GM19025 (cell line): ENCODE measurements around the gene ANKRD50.

Experiments
- ATAC-seq: cut with Tn5 transposase; IDR thresholded peaks from one replicate; pipeline ENCODE4 v1.9.1; 2021; ENCODE audit warnings: mild to moderate bottlenecking, low read depth, moderate library complexity; ENCODE audit not compliant: unreplicated experiment

ANKRD50 gene

DNA sequence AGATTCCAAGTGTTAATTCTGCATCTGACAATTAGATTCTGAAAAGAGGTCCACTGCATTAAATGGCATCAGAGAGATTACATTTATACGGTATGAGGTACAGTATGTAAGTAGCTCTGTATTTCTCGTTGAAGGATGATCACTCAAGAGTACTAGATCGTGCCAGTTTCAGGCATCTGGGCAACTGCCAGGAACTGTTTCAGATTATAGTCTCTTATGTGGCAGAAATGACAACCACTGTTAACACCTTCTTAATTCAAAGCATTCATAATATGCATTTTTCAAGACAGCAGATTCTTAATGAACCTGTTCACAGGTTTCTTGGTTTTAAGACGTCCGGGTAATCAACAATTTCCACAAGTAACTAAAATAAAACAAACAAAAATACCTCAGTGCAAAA is 1.6 kb downstream of the ANKRD50 start:
- no peak for ATAC-seq

DNA sequence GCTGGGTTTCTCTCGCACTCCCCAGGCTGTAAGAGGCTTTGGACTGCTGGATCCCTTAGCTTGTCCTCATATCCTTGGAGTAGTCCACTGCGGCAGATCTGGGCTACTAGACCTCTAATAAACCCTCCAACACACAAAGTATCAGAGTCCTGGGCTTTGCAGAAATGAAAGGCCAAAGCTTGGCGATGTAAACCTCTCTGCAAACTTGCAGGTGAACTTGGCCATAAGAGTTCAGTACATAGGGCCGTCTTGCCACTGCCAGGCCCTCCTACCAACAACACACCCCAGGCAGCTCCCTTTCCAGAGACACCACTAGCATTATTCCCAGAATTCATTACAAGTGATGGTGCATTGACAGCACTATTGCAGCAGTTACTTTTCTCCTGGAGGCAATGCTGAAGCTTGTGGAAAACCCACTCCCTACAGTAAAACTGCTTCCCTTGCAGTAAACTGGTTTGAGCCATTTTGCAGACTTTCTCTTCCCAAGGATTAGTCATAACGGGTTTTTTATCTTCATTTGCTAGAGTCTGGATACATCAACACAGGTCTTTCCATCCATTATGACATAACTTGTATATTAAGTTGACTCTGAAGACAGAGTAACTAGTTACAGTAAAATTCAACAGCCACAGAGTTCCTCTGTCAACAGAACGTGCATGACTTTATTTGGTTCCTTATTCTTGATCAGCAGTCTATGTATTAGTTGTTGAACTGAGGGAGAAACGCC is 2.4 kb downstream of the ANKRD50 start:
- ATAC-seq, result no peak

DNA sequence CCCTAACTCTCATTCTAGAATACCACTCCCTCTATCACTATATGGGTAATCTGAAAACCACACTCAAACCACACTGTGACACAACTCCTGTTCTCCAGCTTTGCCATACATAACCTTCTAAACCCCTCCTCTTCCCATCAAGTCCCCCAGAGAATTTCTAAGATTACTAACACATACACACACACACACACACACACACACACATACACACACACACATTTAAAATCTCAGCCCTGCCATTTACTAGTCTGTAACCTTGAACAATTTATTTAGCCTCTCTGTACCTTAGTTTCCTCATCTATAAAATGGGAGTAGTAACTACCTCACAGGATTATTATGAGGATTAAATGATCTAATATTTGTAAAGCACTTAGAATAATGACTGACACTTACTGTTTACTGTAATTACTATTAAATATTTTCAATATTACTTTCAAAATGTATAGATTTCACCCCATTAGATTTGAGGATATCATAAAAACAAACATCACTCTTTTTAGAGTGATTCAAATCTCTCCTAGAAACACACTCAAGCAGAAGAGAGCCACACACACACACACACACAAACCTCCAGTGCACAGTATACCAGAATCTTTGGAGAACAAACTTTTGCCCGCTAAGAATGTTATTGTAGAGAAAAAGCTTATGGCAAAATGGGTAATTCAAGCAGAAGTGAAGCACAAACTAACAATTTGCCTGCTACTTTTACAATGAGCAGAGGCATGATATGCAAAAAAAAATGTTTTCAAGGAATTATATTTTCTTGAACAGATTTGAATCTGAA is 3.8 kb downstream of the ANKRD50 start:
- no peak for ATAC-seq

GRCh38 chr4:124705393-124705792 is 7.1 kb downstream of the ANKRD50 start:
- ATAC-seq, result no peak

GRCh38 chr4:124703154-124703553 is 9.4 kb downstream of the ANKRD50 start:
- no peak for ATAC-seq

DNA sequence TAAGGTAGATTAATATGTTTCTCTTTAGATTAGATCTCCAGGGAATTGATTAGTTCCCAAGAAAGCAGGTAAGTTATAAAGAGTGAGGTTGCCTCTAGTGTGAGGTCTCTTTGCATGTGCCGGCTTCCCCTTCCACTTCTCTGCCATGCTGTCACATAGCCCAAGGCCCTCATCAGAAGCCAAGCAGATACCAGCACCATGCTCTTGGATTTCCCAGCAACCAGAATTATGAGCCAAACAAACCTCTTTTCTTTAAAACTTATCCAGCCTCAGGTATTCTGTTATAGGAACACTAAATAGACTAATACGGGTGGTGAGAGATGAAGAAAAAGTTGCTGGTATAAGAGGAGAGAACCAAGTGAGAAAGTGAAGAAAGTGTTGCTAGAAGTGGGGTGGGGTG is 15.1 kb downstream of the ANKRD50 start:
- ATAC-seq, result no peak

DNA sequence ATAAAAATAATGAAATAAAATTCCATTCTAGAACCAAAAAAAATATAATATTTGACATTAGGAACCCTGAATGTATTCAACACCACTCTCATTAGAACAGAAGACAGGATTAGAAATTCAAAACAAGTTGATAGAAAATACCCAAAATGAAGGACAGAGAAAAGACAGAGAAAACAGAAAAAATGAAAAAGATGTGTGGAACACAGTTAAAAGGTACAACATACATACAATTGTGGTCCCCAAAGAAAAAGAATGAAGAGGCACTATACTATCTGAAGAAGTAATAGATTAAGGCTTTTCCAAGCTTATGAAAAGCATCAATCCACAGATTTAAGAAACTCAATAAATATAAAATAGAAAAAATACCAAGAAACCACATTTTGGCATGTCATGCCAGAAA is 16.4 kb downstream of the ANKRD50 start:
- ATAC-seq, result no peak

DNA sequence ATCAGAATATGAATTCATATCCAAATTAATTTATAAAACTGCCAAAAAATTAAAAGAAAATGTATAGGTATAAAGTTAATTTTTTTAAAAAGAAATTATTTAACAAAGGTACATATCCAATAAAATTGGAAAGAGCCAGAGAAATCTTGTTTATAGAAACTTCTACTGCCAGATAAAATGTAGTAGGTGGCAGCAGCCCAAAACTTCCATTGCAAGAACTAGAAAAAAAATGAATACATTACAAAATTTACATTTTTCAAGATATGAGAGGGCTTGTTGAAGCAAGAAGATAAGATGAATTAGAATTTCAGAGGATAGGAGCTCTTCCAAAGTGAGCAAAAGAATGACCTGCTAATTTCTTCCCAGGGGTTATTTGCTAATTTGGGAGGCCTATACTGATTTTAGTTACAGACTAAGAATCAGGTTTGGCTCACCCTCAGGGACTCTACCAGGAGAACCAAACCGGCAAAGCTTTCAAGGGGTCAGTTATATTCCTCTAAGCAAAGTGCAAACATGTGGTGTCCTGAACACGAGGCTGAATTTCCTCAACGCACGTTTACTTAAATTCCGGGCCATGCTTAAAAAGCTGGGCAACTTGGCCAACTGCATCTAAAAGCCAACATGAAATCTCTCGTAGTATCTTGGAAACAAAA is 17.5 kb downstream of the ANKRD50 start:
- ATAC-seq, result no peak

DNA sequence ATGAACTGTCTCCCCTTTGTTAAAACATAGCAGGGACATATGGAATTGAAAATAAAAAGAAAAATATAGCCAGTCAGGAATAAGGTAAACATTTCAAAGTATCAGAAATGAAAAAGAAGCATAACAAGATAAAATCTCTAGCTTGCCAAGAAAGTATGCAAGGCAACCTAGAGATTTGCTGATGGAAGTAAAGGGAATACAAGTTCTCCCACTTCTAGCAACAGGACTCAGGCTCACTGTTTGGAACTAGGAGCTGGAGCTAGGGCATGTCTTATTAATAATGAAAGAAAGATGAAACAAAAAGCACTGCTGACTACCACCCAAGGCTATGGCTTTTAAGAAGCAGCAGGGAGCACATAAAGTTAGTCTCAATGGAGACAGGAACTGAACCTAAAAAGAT is 18.2 kb downstream of the ANKRD50 start:
- ATAC-seq, result no peak

- ATAC-seq, result no peak
Observed at GRCh38 chr4:124691801-124692200, 20.7 kb downstream of the ANKRD50 start.

- ATAC-seq, result no peak
Observed at GRCh38 chr4:124686279-124686678, 26.3 kb downstream of the ANKRD50 start.

DNA sequence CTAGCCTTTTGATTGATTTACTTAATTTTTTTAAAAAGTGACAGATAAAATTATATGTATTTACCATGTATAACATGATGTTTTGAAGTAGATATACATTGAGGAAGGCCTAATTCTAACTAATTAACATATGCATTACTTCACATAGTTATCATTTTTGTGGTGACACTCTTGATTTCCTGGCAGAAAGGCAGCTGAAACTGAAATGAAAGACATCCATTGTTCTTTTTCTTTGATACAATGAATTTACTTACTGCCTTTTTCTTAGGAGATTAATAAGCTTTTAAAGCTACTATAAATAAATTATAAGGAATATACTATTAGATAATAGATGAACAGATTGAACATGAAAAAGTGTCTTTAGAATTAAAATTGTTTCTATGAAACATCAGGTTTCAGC is 26.7 kb downstream of the ANKRD50 start:
- no peak for ATAC-seq

DNA sequence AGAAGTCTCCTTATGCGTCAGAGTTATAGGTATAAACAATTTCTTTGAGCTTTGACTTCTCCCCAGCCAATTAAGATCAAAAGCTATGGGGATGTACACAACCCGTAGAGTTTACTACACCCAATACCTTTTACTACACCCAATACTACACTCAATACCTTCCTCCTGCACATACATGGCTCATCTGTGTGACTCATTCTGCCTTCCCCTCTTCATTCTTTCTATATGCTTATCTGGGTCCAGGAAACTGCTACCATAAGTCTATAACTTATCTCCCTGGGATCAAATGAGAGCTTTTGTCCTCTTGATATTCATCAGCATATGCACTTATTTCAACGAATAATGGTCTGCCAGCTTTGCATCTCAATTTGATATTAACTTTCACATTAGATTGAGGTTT is 28.2 kb downstream of the ANKRD50 start:
- no peak for ATAC-seq

DNA sequence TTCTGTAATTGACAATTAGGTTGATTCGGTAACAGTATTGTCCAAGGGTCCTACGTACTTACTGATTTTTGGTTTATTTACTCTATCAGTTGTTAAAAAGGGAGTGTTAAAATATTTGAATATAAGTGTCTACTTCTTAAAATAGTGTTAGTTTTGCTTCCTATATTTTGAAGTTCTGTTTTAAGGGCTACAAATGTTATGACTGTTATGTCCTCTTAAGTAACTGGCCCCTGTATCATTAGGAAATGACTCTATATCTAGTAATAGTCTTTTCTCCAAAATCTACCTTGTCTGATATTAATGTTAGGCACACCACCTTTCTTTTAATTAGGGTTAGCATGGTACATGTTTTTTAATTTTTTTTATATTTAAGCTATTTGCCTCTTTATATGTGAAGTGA is 30.1 kb downstream of the ANKRD50 start:
- ATAC-seq, result no peak

- no peak for ATAC-seq
Observed at GRCh38 chr4:124666496-124666895, 46.0 kb downstream of the ANKRD50 start.

DNA sequence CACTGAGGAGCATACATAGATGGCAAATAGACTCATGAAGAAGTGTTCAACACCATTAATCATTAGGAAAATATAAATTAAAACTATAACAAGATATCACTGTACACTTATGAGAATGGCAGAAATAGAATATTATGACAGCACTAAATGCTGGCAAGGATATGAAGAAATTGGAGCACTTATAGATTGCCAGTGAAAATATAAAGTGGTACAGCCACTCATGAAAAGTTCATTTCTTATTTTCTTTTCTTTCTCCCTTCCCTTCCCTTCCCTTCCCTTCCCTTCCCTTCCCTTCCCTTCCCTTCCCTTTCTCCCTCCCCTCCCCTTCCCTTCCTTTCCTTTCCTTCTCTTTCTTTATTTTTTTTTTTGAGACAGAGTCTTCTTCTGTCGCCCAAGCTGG is 53.7 kb downstream of the ANKRD50 start:
- ATAC-seq, result no peak

DNA sequence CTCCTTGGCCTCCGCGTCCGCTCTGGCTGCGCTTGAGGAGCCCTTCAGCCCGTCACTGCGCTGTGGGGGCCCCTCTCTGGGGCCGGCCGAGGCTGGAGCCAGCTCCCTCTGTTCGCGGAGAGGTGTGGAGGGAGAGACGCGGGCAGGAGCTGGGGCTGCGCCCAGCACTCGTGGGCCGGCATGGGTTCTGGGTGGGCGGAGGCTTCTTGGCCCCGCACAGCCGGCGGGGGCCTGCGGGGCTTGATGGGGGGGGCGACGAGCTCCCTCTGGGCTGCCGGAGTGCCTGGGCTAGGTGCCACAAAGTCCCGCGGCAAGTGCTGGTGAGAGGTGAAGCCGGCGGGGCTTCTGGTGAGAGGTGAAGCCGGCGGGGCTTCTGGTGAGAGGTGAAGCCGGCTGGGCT is 61.9 kb downstream of the ANKRD50 start:
- ATAC-seq, result no peak

DNA sequence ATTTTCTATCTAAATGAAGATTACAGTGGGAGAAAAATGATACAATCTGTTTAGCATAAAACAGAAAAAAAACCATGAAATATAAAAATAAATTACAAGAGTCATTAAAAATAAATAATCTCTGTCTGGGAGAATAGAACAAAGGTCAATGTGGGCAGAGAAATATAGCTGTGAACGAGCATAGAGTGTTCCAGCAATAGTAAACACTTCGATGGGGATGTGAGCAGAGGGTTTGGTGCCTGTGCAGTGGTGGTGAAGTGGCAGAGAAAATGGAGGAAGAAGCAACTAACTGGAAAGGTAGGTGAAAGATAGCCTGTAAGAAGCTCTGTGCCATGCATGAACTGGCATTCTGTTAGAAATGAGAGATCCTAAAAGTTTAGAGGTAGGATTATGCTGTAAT is 64.9 kb downstream of the ANKRD50 start:
- no peak for ATAC-seq

DNA sequence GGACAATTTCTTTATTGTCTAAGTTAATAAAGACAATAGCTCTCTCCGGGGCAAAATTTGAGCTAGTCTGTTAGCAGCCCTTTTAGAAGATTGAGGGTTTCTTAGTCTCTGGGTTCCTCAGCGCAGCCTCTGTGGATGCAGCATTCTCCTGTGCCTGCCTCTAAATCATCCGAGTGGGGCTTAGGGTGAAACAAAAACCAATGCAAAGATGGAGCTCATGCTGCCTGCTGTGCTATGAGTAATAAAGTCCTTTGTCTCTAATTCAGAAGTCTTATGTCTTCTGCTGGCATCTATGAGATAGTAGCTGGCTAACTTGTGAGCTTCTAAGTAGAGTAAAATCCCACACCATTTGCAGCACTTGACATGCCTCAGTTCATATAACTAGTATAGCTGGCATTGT is 67.9 kb downstream of the ANKRD50 start:
- no peak for ATAC-seq

DNA sequence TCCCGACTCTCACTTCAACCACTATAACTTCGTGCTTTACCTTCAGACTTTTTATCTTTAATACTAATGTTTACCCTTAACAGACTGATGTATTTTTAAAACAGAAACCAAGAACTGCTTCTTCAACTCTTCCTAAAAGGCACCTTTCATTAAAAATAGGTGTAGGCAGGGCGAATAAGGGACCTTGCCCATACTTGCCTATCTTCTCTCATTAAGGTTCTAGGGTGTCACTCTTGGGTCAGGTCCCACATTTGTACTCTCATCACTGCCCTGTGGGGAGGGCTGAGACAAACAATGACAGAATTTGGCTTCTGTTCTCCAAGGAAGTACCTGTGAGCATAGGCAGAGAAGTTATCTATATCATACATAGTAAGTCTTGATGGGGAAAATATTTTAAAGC is 69.7 kb downstream of the ANKRD50 start:
- ATAC-seq, result no peak

DNA sequence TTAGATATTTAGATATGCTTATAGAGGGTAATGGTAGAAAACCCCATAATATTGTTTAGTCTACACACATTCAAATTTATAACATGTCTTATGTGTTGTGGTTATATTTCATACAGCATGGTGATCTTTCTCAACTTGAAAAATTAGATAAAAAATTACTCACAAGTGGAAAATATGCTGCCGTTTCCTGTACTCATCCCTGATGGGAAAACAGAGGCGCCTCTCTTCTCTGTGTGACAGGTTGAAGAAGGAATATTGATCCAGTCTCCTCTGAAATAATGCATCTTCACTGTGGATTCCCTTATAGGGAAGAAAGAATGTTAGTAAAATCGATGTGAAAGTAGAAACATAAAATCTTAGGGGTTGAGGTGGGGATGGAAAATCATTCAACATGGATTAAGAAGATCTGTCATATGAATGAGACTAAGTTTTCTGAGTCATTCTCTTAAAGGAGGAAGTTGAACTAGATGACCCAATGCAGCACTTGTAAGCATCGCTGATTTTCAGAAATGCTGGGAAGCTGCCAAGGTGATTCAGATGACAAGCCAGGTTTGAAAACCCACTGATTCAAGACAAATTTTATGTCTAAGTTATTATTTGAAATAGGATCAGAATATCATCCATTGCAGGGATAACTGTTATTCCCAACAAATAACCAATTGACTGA is 70.7 kb downstream of the ANKRD50 start:
- ATAC-seq, result no peak
